ENCODE results near the gene ERGIC3. TPM values are rescaled to one million over a fixed set of nuclear protein-coding genes. Genes with fewer than 3 reads are reported as not detected.

Gene ERGIC3
- total RNA-seq, 5 donors from 2014 or later (not counting 1 experiment from before 2014, with no cell fraction given): 135 to 180 (median 166) TPM

DNA sequence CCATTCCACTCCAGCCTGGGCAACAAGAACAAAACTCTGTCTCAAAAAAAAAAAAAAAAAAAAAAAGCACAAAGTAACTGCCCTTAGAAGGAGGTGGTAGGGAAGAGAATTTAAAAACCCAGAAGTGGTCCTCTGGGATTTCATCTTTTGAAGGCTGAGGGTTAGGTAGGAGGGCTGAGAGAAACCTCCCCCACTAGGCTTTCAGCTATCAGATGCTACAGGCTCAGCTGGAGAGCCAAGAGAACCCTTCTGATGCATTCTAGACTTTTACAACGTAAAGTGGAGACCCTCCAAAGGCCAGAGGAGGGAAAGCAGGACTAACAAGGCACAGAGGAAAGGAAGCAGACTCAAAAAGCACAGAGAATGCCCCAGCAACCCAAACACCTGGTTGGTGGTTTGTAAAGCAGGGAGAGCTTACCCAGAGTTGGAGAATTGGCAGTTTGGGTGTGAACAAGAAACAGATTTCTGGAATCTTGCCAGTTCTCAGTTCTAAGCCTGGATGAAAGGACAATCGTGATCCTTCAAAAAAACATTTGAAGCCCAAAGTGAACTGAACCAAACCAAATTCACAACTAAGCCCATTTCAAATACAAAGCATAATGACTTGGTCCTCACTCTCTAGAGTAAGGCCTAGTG, 50.6 kb downstream of the ERGIC3 start:
- POLR2A ChIA-PET: interaction anchor here in 1 of 2 donors (0.6 kb wide), 1 partner anchor 12 kb away, joined by 3 read pairs; no protein-coding TSS in a partner anchor
- Mint-ChIP-seq H3K27ac (no peak overlapping the region), H3K36me3 (no peaks in the 10 kb centered on the region), H3K9me3 (no peaks in the 10 kb centered on the region), H3K4me3 (no peak overlapping the region), H3K4me1 (peaks cover 0 to 3% (median 0%) of the 10 kb centered on the region in 3 donors), H3K27me3 (no peaks in the 10 kb centered on the region)
- CTCF ChIA-PET: interaction anchor here in 1 of 2 donors (0.7 kb wide), 1 partner anchor 54 kb away, joined by 5 read pairs; no protein-coding TSS in a partner anchor
- H3K4me3 ChIP-seq (ENCODE audit: control insufficient read depth in 1 of 2, extremely low read depth in 1 of 2, low read length in 1 of 2): no peak overlapping the region
- H3K27ac ChIP-seq (ENCODE audit: low read length): no peak overlapping the region
- DNase-seq: no peak
- H3K4me1 ChIP-seq (ENCODE audit: control insufficient read depth in 1 of 2, extremely low read depth in 1 of 2, insufficient read depth in 2 of 2, low read length in 2 of 2): no peaks in the 10 kb centered on the region
- no peaks in the 10 kb centered on the region for H3K36me3 ChIP-seq (ENCODE audit: control insufficient read depth in 2 of 2, extremely low read depth in 1 of 2, insufficient read depth in 1 of 2, low read length in 1 of 2)
- ATAC-seq (replicated peaks in 1 of 4): no peak
- H3K27me3 ChIP-seq (replicated peaks in 1 of 2; ENCODE audit: control insufficient read depth in 2 of 2, extremely low read depth in 1 of 2, insufficient read depth in 2 of 2, low read length in 1 of 2): no peaks in the 10 kb centered on the region
- 60% methylated on average over 1 of the region's 2 CpGs for WGBS (ENCODE audit: insufficient coverage)
- H3K9me3 ChIP-seq: no peaks in the 10 kb centered on the region

DNA sequence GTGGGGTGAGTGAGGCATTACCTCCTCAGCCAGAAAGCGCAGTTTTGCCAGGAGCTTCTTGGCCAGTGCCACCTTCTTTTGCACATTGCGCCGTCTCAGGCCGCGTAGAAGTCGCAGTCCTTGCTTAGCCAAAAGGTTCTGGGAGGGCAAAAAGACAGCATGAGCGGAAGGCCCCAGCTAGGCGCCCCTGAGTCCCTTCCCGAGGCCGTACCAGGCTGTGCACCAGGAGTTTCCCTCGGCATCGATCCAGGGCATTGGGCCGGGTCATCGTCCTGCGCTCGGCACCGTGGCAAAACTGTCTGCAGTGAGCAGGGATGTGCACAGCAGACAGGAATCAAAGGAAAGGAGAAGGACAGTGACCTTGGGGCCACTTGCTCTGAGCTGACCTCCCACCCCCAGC, 53.6 kb downstream of the ERGIC3 start:
- no peaks in the 10 kb centered on the region for H3K36me3 Mint-ChIP-seq
- H3K27me3 ChIP-seq (replicated peaks in 1 of 2; ENCODE audit: control insufficient read depth in 2 of 2, extremely low read depth in 1 of 2, insufficient read depth in 2 of 2, low read length in 1 of 2): peaks cover 4 to 21% of the 10 kb centered on the region in 2 experiments
- DNase-seq (no peak), ATAC-seq (replicated peaks in 1 of 4) (no peak)
- peaks cover 0 to 1% of the 10 kb centered on the region in 2 experiments for H3K4me1 ChIP-seq (ENCODE audit: control insufficient read depth in 1 of 2, extremely low read depth in 1 of 2, insufficient read depth in 2 of 2, low read length in 2 of 2)
- peaks cover 0 to 6% of the 10 kb centered on the region in 2 donors for H3K27me3 Mint-ChIP-seq
- no peaks in the 10 kb centered on the region for H3K9me3 Mint-ChIP-seq
- H3K4me3 Mint-ChIP-seq: no peak overlapping the region
- ChIA-PET CTCF (interaction anchor here in 1 of 2 donors (0.7 kb wide), 2 partner anchors 12 to 138 kb away, joined by 3 read pairs; no protein-coding TSS in a partner anchor), POLR2A (interaction anchor here in 1 of 2 donors (0.5 kb wide), 1 partner anchor 1339 kb away, joined by 3 read pairs; no protein-coding TSS in a partner anchor)
- H3K27ac ChIP-seq (ENCODE audit: low read length): no peak overlapping the region
- H3K4me3 ChIP-seq (ENCODE audit: control insufficient read depth in 1 of 2, extremely low read depth in 1 of 2, low read length in 1 of 2): no peak overlapping the region
- no peaks in the 10 kb centered on the region for H3K4me1 Mint-ChIP-seq
- WGBS (ENCODE audit: insufficient coverage): 86% methylated on average over 17 of the region's 17 CpGs
- no peak overlapping the region for H3K27ac Mint-ChIP-seq
- H3K36me3 ChIP-seq (ENCODE audit: control insufficient read depth in 2 of 2, extremely low read depth in 1 of 2, insufficient read depth in 1 of 2, low read length in 1 of 2): no peaks in the 10 kb centered on the region
- H3K9me3 ChIP-seq: no peaks in the 10 kb centered on the region

DNA sequence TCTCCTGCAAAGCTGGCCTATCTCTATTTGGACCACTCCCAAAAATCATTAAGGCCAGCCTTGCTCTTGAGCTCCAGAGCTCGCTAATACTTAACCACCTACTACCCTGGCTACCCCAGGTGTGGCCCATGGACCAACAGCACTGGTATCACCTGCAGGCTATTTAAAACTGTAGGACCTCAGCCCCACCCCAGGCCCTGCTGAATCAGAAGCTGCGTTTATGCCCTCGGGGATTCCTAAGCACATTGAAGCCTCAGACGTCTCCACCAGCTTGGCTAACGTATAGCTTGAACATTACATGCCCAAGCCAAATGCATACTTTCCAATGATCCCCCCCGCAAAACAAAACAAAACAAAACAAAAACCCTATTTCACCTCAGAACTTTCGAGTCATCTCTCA, 54.0 kb downstream of the ERGIC3 start:
- ChIA-PET CTCF (interaction anchor here in 1 of 2 donors (0.7 kb wide), 2 partner anchors 12 to 138 kb away, joined by 3 read pairs; no protein-coding TSS in a partner anchor), POLR2A (no interaction called here)
- Histone ChIP-seq H3K36me3 (ENCODE audit: control insufficient read depth in 2 of 2, extremely low read depth in 1 of 2, insufficient read depth in 1 of 2, low read length in 1 of 2) (no peaks in the 10 kb centered on the region), H3K27ac (ENCODE audit: low read length) (no peak overlapping the region), H3K4me1 (ENCODE audit: control insufficient read depth in 1 of 2, extremely low read depth in 1 of 2, insufficient read depth in 2 of 2, low read length in 2 of 2) (peaks cover 0 to 5% of the 10 kb centered on the region in 2 experiments), H3K9me3 (no peaks in the 10 kb centered on the region), H3K4me3 (ENCODE audit: control insufficient read depth in 1 of 2, extremely low read depth in 1 of 2, low read length in 1 of 2) (no peak overlapping the region), H3K27me3 (replicated peaks in 1 of 2; ENCODE audit: control insufficient read depth in 2 of 2, extremely low read depth in 1 of 2, insufficient read depth in 2 of 2, low read length in 1 of 2) (peaks cover 4 to 25% of the 10 kb centered on the region in 2 experiments)
- WGBS (ENCODE audit: insufficient coverage): 83% methylated on average over 7 of the region's 7 CpGs
- Mint-ChIP-seq H3K9me3 (no peaks in the 10 kb centered on the region), H3K4me1 (peaks cover 0 to 2% (median 1%) of the 10 kb centered on the region in 3 donors), H3K36me3 (no peaks in the 10 kb centered on the region), H3K27me3 (peaks cover 0 to 6% of the 10 kb centered on the region in 2 donors), H3K4me3 (no peak overlapping the region), H3K27ac (no peak overlapping the region)
- ATAC-seq (replicated peaks in 1 of 4) (no peak), DNase-seq (no peak)

DNA sequence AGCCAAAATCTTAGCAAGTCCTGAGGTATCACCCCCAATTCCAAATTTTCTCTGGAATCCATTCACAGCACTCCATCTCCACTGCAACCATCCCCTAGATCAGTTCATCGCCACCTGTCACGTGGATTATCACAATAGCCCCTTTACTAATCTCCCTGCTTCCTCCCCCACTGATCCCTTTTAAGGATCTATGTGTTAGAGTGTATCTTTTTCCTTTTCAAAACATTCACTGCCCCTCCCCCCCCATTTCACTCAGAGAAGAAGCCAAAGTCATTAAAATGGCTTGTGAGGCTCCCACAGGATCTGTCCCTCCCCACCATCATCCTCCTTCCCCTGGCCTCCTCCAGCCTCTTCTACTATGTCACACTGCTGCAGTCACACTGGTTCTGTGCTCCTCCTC, 55.3 kb downstream of the ERGIC3 start:
- no peak overlapping the region for H3K4me3 Mint-ChIP-seq
- Histone ChIP-seq H3K4me1 (ENCODE audit: control insufficient read depth in 1 of 2, extremely low read depth in 1 of 2, insufficient read depth in 2 of 2, low read length in 2 of 2) (peaks cover 0 to 17% of the 10 kb centered on the region in 2 experiments), H3K4me3 (ENCODE audit: control insufficient read depth in 1 of 2, extremely low read depth in 1 of 2, low read length in 1 of 2) (no peak overlapping the region), H3K9me3 (no peaks in the 10 kb centered on the region), H3K27me3 (replicated peaks in 1 of 2; ENCODE audit: control insufficient read depth in 2 of 2, extremely low read depth in 1 of 2, insufficient read depth in 2 of 2, low read length in 1 of 2) (peaks cover 4 to 36% of the 10 kb centered on the region in 2 experiments), H3K27ac (ENCODE audit: low read length) (no peak overlapping the region), H3K36me3 (ENCODE audit: control insufficient read depth in 2 of 2, extremely low read depth in 1 of 2, insufficient read depth in 1 of 2, low read length in 1 of 2) (no peaks in the 10 kb centered on the region)
- ChIA-PET CTCF (no interaction called here), POLR2A (no interaction called here)
- no CpG with 5 or more reads among the region's 2 CpGs for WGBS (ENCODE audit: insufficient coverage)
- H3K27me3 Mint-ChIP-seq: peaks cover 0 to 11% of the 10 kb centered on the region in 2 donors
- DNase-seq (no peak), ATAC-seq (replicated peaks in 1 of 4) (no peak)
- no peaks in the 10 kb centered on the region for H3K36me3 Mint-ChIP-seq
- no peaks in the 10 kb centered on the region for H3K9me3 Mint-ChIP-seq
- H3K4me1 Mint-ChIP-seq: peaks cover 0 to 10% (median 7%) of the 10 kb centered on the region in 3 donors
- H3K27ac Mint-ChIP-seq: no peak overlapping the region

DNA sequence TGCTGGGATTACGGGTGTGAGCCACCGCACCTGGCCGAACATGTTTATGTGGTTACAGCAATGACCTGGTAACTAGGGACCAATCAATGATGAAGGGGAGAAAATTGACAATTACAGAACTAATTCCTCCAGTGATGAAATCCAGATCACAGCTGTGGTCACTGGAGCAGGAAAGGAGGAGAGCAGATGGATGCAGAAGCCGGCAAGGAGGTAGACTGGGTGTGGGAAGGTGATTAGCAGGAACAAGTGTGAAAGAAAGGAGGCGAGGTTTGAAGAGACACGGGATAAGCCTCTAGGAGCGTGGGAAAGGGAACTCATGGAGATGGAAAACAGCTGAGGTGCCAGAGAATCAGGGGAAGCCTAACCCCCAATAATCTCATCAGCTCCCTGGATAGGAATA, 56.6 kb downstream of the ERGIC3 start:
- ChIA-PET POLR2A (interaction anchor here in 1 of 2 donors (0.7 kb wide), 1 partner anchor 226 kb away, joined by 6 read pairs; no protein-coding TSS in a partner anchor), CTCF (no interaction called here)
- no peaks in the 10 kb centered on the region for H3K9me3 Mint-ChIP-seq
- Histone ChIP-seq H3K27me3 (replicated peaks in 1 of 2; ENCODE audit: control insufficient read depth in 2 of 2, extremely low read depth in 1 of 2, insufficient read depth in 2 of 2, low read length in 1 of 2) (peaks cover 4 to 46% of the 10 kb centered on the region in 2 experiments), H3K4me3 (ENCODE audit: control insufficient read depth in 1 of 2, extremely low read depth in 1 of 2, low read length in 1 of 2) (no peak overlapping the region), H3K27ac (ENCODE audit: low read length) (no peak overlapping the region), H3K36me3 (ENCODE audit: control insufficient read depth in 2 of 2, extremely low read depth in 1 of 2, insufficient read depth in 1 of 2, low read length in 1 of 2) (no peaks in the 10 kb centered on the region), H3K4me1 (ENCODE audit: control insufficient read depth in 1 of 2, extremely low read depth in 1 of 2, insufficient read depth in 2 of 2, low read length in 2 of 2) (peaks cover 0 to 19% of the 10 kb centered on the region in 2 experiments), H3K9me3 (no peaks in the 10 kb centered on the region)
- no peak overlapping the region for H3K27ac Mint-ChIP-seq
- DNase-seq: no peak
- WGBS (ENCODE audit: insufficient coverage): 100% methylated on average over 2 of the region's 7 CpGs
- no peaks in the 10 kb centered on the region for H3K36me3 Mint-ChIP-seq
- H3K4me3 Mint-ChIP-seq: no peak overlapping the region
- H3K4me1 Mint-ChIP-seq: peaks cover 0 to 14% (median 7%) of the 10 kb centered on the region in 3 donors
- peaks cover 0 to 11% of the 10 kb centered on the region in 2 donors for H3K27me3 Mint-ChIP-seq
- no peak for ATAC-seq (replicated peaks in 1 of 4)

DNA sequence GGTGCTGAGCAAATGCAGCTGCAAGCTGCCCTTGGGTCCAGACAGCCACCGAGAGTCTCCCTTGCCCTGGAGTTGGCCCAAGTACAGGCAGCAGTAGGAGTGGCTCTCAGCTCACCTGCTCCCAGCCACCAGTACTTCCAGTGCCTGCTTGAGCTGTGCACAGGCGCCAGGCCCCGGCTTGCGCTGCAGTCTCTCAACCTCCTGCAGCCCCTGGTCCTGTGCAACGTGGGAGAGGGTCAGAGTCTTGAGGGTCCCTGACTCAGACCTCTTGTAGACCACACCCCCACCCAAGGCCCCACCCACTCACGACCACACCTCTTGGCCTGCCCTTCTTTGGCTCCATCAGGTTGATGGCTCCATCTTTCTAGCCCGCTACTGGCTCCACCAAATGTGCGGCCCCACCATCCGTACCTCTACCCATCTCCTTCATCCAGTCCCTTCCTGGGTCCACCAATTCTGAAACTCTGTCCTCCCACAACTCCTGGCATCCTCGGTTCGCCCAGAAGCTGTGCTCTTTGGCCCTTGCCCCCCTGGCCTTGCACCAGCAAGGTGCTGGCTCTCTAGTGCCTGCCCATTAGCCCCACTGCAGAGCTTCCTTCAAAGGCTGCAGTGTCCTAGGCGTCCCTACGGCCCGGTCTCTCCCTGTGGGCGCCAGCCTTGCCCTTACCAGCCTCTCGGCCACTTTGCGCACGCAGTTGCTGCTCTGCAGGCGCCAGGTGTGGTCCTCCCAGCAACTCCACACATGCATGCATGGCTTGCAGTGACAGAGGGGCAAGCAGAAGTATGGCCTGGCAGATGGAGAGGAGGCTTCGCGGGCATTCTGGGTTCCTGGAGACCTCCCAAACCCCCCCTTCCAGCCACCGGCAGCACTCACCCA, 57.3 kb downstream of the ERGIC3 start:
- ChIA-PET CTCF (no interaction called here), POLR2A (no interaction called here)
- Histone ChIP-seq H3K9me3 (no peaks in the 10 kb centered on the region), H3K27ac (ENCODE audit: low read length) (no peak overlapping the region), H3K4me1 (ENCODE audit: control insufficient read depth in 1 of 2, extremely low read depth in 1 of 2, insufficient read depth in 2 of 2, low read length in 2 of 2) (peaks cover 0 to 19% of the 10 kb centered on the region in 2 experiments), H3K27me3 (replicated peaks in 1 of 2; ENCODE audit: control insufficient read depth in 2 of 2, extremely low read depth in 1 of 2, insufficient read depth in 2 of 2, low read length in 1 of 2) (peaks cover 4 to 50% of the 10 kb centered on the region in 2 experiments), H3K4me3 (ENCODE audit: control insufficient read depth in 1 of 2, extremely low read depth in 1 of 2, low read length in 1 of 2) (no peak overlapping the region), H3K36me3 (ENCODE audit: control insufficient read depth in 2 of 2, extremely low read depth in 1 of 2, insufficient read depth in 1 of 2, low read length in 1 of 2) (no peaks in the 10 kb centered on the region)
- Mint-ChIP-seq H3K27ac (peak overlapping the region in 1 of 2 donors; percentile 27), H3K9me3 (no peaks in the 10 kb centered on the region), H3K27me3 (peaks cover 0 to 11% of the 10 kb centered on the region in 2 donors), H3K4me1 (peaks cover 0 to 14% (median 7%) of the 10 kb centered on the region in 3 donors), H3K4me3 (no peak overlapping the region), H3K36me3 (no peaks in the 10 kb centered on the region)
- ATAC-seq (replicated peaks in 1 of 4): no peak
- WGBS (ENCODE audit: insufficient coverage): 81% methylated on average over 16 of the region's 22 CpGs
- no peak for DNase-seq
